GM12878 (cell line): Measurements from ENCODE around the gene BUB3. TPM values are rescaled to one million over a fixed set of nuclear protein-coding genes. Genes with fewer than 3 reads are reported as not detected.

Experiments used
- ATAC-seq: fragments of 200-7000 bp; cut with Tn5 transposase; 3 replicates; pipeline ENCODE4 v1.9.1; 2020; ENCODE audit warnings: mild to moderate bottlenecking, moderate library complexity
- BruUV-seq: library from RNA; stranded (reverse); fragments of 400-500 nt; replicated peaks from 2 replicates; lab custom pipeline; 2021; lab: Mats Ljungman, UMichigan
- CTCF ChIA-PET: fragments of 300-600 bp; sonication (Branson Sonifier 250); formaldehyde crosslinking; extraction: SDS; loops from one replicate; lab custom pipeline; 2021; ENCODE audit warnings: inconsistent platforms; lab: Yijun Ruan, JAX
- POLR2A ChIA-PET: fragments of 350-600 bp; formaldehyde crosslinking; extraction: SDS; loops from one replicate; lab custom pipeline; 2021; ENCODE audit warnings: inconsistent platforms; lab: Charles Lee
- RAD21 ChIA-PET: fragments of 300-600 bp; sonication (Branson Sonifier 250); formaldehyde crosslinking; loops from one replicate; lab custom pipeline; 2023; ENCODE audit warnings: antibody characterized with exemption; ENCODE audit not compliant: unreplicated experiment; lab: Charles Lee
- SMC1A ChIA-PET: fragments of 300-600 bp; sonication (Branson Sonifier 250); formaldehyde crosslinking; loops from one replicate; lab custom pipeline; 2023; ENCODE audit not compliant: unreplicated experiment, uncharacterized antibody; lab: Charles Lee
- DNase-seq: peaks from one replicate; pipeline ENCODE4 v3.0.0-alpha.2; 2011; ENCODE audit warnings: low read depth, low spot score
- FAIRE-seq: peaks from 3 replicates; lab custom pipeline; 2011; peaks lifted over from hg19 to GRCh38; lab: Jason Lieb, UNC
- H2AFZ ChIP-seq: 2 replicates; pipeline ENCODE4 v1.6.0; 2011; ENCODE audit warnings: low read depth, low read length, control low read depth; ENCODE audit not compliant: control insufficient read depth
- H3K27ac ChIP-seq: 2 replicates; pipeline ENCODE4 v1.5.1; 2011; ENCODE audit warnings: control low read depth; ENCODE audit not compliant: control insufficient read depth, insufficient read depth
- H3K27me3 ChIP-seq, 2 experiments: replicated peaks in 1 of 2; 2 replicates each; pipeline versions ENCODE4 v1.6.0 to v1.6.1; 2011; ENCODE audit warnings: low read length in 1 of 2; ENCODE audit not compliant: control insufficient read depth in 2 of 2, insufficient read depth in 2 of 2
- H3K36me3 ChIP-seq, 2 experiments: 2 replicates each; pipeline ENCODE4 v1.5.1; 2011; ENCODE audit warnings: low read length in 1 of 2; ENCODE audit not compliant: control insufficient read depth in 2 of 2, insufficient read depth in 2 of 2
- H3K4me1 ChIP-seq: 2 replicates; pipeline ENCODE4 v1.6.1; 2011; ENCODE audit warnings: mild to moderate bottlenecking, low read length, moderate library complexity, mixed read lengths; ENCODE audit not compliant: control insufficient read depth, insufficient read depth
- H3K4me2 ChIP-seq: 2 replicates; pipeline ENCODE4 v1.6.0; 2011; ENCODE audit warnings: control low read depth; ENCODE audit not compliant: control insufficient read depth, insufficient read depth
- H3K4me3 ChIP-seq: fragments of 200-600 bp; sonication (generic); 2 replicates; pipeline ENCODE4 v1.5.1; 2016
- H3K79me2 ChIP-seq: 2 replicates; pipeline ENCODE4 v1.6.0; 2011; ENCODE audit warnings: low read length; ENCODE audit not compliant: control insufficient read depth, insufficient read depth
- H3K9ac ChIP-seq: 2 replicates; pipeline ENCODE4 v1.8.0; 2011; ENCODE audit warnings: low read length, control low read depth, mixed read lengths; ENCODE audit not compliant: control insufficient read depth, insufficient read depth
- H3K9me3 ChIP-seq: replicated peaks from 3 replicates; pipeline ENCODE4 v1.5.1; 2011; ENCODE audit warnings: mild to moderate bottlenecking, low read length; ENCODE audit not compliant: control insufficient read depth, insufficient read depth
- H4K20me1 ChIP-seq: 2 replicates; pipeline ENCODE4 v1.6.0; 2011; ENCODE audit not compliant: control insufficient read depth, insufficient read depth
- EED ChIP-seq: sonication (generic); IDR thresholded peaks from 2 replicates; pipeline ENCODE4 v1.6.1; 2016; ENCODE audit warnings: antibody characterized with exemption, low read depth
- EP300 ChIP-seq, 2 experiments: fragments of 150-350 bp in 1 of 2; IDR thresholded peaks; 2 replicates each; pipeline ENCODE4 v1.6.1; 2011 to 2012; ENCODE audit warnings: low read depth in 2 of 2, low read length in 2 of 2, borderline replicate concordance in 1 of 2, improper control_type of control experiment in 1 of 2, inconsistent platforms in 1 of 2; ENCODE audit not compliant: control insufficient read depth in 1 of 2
- IKZF2 ChIP-seq, 2 experiments: fragments of 450-650 bp; IDR thresholded peaks; 2 replicates each; pipeline ENCODE4 v1.6.1; 2017; ENCODE audit warnings: mild to moderate bottlenecking in 2 of 2, moderate library complexity in 2 of 2
- SRF ChIP-seq, 2 experiments: IDR thresholded peaks; 2 replicates each; pipeline ENCODE4 v1.6.1; 2011; ENCODE audit warnings: low read depth in 2 of 2, low read length in 2 of 2, mild to moderate bottlenecking in 1 of 2, moderate library complexity in 1 of 2
- TAF1 ChIP-seq: IDR thresholded peaks from 2 replicates; pipeline ENCODE4 v1.6.1; 2011; ENCODE audit warnings: mild to moderate bottlenecking, low read depth, low read length, borderline replicate concordance
- TBL1XR1 ChIP-seq: IDR thresholded peaks from 2 replicates; pipeline ENCODE4 v1.6.1; 2012; ENCODE audit warnings: low read depth, low read length, improper control_type of control experiment
- WRNIP1 ChIP-seq: IDR thresholded peaks from 2 replicates; pipeline ENCODE4 v1.6.1; 2011; ENCODE audit warnings: low read depth, low read length, improper control_type of control experiment, borderline replicate concordance
- ZNF274 ChIP-seq: IDR thresholded peaks from one replicate; pipeline ENCODE4 v1.8.0; 2011; ENCODE audit not compliant: insufficient read length, insufficient read depth
- WGBS: methylation state at CpG from one replicate; pipeline ENCODE4 v1.1.6; 2016; ENCODE audit warnings: low lambda C conversion rate; ENCODE audit not compliant: insufficient replicate concordance, insufficient coverage; ENCODE audit errors: missing lambda C conversion rate; 5-methylcytosine and 5-hydroxymethylcytosine counted together
- in situ Hi-C: fragments of 300-500 bp; cut with MboI; formaldehyde crosslinking; loops from 9 replicates; pipeline ENCODE4 v1.14.3; 2018; ENCODE audit warnings: mixed read lengths
- intact Hi-C: fragments of 100-400 bp; cut with micrococcal nuclease; formaldehyde crosslinking; loops from one replicate; pipeline ENCODE4 v1.14.2; 2022; ENCODE audit not compliant: unreplicated experiment
- polyA plus RNA-seq, 11 experiments: library from polyadenylated mRNA; depleted of rRNA in 4 of 11; unstranded in 6 of 11; stranded (reverse) in 5 of 11; fragments of >200 nt; fragmentation: Nextera tagmentation in 4 of 11; fragmentation: Illumina TruSeq in 1 of 11; extraction: Ambion mirVana in 4 of 11; extraction: Trizol in 1 of 11; gene quantifications; 1 replicate in 1 of 11; 2 replicates in 10 of 11; pipeline versions ENCODE4 v1.2.1 to v1.2.3, GENCODE V29; 2011 to 2016; ENCODE audit warnings: inconsistent platforms in 2 of 11, missing spikeins in 2 of 11, low read depth in 1 of 11
- total RNA-seq, 4 experiments: library from RNA; depleted of rRNA in 3 of 4; stranded (reverse); fragments of >200 nt in 3 of 4; fragmentation: Illumina TruSeq in 1 of 4; extraction: Trizol in 1 of 4; gene quantifications; 2 replicates each; pipeline versions ENCODE4 v1.2.1 to v1.2.3, GENCODE V29; 2013 to 2021
- TF ChIP-seq, protein P1 (sequence below): fragments of 450-650 bp; formaldehyde crosslinking; IDR thresholded peaks from 2 replicates; pipeline ENCODE4 v1.4.0; 2020; ENCODE audit warnings: mild to moderate bottlenecking, moderate library complexity
- TF ChIP-seq, protein P2 (sequence below): IDR thresholded peaks from 2 replicates; pipeline ENCODE4 v1.6.1; 2012; ENCODE audit warnings: improper control_type of control experiment, low read depth, low read length; ENCODE audit not compliant: insufficient replicate concordance

Gene BUB3
- total and polyA plus RNA-seq, 10 of the 15 experiments (the other 5 are each of a cell fraction or from before 2014, with no cell fraction given) = 260 to 1,126 (median 441) TPM

DNA sequence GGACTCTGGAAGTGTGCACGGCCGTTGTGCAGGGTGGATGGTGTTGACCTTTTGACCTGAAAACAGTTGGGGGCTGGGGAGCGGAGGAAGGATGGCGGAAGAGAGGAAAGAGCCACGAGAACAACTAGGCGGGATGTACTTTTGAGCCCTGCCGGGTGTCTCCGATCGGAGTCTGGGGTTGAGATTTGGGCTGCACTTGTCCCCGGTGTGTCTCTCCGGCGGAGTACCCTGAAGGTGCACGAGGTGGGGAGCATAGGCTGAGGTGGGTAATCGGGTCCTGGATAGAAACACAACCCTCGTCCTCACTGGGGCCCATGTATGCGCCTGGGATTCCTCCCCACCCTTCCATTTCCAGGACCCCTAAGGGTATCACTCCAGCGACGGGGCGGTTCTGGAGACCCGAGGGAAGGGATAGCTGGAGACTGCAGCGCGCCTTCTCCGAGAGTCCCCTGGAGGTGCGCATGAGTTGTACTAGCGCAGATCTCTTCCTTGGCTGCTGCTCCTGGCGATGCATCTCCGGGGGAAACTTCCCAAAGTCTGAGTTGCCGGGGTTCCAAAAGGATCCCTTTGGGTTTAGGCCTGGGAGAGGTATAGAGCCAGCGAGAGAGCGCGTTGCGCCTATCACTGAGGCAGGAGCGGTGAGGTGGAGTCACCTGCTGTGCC, 10.9 kb upstream of the BUB3 start (continued):
- no peak for TF ChIP-seq EP300 (IDR thresholded peaks at IDR 0.05; ENCODE audit: borderline replicate concordance in 1 of 2, control insufficient read depth in 1 of 2, low read depth in 2 of 2, low read length in 2 of 2)
- TF ChIP-seq, protein P1, sequence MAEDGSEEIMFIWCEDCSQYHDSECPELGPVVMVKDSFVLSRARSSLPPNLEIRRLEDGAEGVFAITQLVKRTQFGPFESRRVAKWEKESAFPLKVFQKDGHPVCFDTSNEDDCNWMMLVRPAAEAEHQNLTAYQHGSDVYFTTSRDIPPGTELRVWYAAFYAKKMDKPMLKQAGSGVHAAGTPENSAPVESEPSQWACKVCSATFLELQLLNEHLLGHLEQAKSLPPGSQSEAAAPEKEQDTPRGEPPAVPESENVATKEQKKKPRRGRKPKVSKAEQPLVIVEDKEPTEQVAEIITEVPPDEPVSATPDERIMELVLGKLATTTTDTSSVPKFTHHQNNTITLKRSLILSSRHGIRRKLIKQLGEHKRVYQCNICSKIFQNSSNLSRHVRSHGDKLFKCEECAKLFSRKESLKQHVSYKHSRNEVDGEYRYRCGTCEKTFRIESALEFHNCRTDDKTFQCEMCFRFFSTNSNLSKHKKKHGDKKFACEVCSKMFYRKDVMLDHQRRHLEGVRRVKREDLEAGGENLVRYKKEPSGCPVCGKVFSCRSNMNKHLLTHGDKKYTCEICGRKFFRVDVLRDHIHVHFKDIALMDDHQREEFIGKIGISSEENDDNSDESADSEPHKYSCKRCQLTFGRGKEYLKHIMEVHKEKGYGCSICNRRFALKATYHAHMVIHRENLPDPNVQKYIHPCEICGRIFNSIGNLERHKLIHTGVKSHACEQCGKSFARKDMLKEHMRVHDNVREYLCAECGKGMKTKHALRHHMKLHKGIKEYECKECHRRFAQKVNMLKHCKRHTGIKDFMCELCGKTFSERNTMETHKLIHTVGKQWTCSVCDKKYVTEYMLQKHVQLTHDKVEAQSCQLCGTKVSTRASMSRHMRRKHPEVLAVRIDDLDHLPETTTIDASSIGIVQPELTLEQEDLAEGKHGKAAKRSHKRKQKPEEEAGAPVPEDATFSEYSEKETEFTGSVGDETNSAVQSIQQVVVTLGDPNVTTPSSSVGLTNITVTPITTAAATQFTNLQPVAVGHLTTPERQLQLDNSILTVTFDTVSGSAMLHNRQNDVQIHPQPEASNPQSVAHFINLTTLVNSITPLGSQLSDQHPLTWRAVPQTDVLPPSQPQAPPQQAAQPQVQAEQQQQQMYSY (CRISPR knock-in tag) = no peak
- TF ChIP-seq TAF1 = no peak
- TF ChIP-seq IKZF2 (IDR thresholded peaks at IDR 0.05) = no peak
- no peak for TF ChIP-seq ZNF274

DNA sequence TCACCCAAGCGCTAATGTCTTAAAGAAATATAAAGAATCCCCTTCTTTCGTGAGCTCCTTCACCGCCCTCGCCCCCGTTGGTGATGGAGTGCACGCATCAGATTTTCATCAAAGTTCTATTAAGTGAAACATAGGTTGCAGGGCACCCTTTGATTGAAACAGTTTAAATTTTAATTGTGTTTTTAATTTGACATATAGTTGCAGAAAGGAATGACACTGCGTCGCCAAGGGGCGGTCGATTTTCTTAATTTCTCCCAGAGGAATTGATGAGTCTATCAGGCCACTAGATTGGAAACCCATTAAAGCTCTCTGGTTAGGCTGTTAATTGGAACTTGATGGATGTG, 10.4 kb upstream of the BUB3 start:
- ChIA-PET CTCF (interaction anchor here (1.0 kb wide), 1 partner anchor 10 kb away, joined by 3 read pairs; no protein-coding TSS in a partner anchor), RAD21 (no interaction called here), POLR2A (no interaction called here), SMC1A (no interaction called here)
- H3K9ac ChIP-seq = no peak overlapping the region
- FAIRE-seq (no peak), ATAC-seq (no peak), DNase-seq (no peak)
- no peaks in the 10 kb centered on the region for H4K20me1 ChIP-seq
- H3K9me3 ChIP-seq = peaks cover 1% of the 10 kb centered on the region; the same call in 2 of the 3 replicates
- BruUV-seq = no TSS peak
- peaks cover 38 to 40% of the 10 kb centered on the region in 2 experiments for H3K27me3 ChIP-seq
- 55% methylated on average over 10 of the region's 10 CpGs for WGBS
- peaks cover 4% of the 10 kb centered on the region; the same call in 1 of the 2 replicates for H3K4me1 ChIP-seq
- no peak overlapping the region for H2AFZ ChIP-seq
- in situ Hi-C loops (no loop called here), intact Hi-C loops (no loop called here)
- H3K27ac ChIP-seq = no peak overlapping the region
- peaks cover 15% of the 10 kb centered on the region for H3K79me2 ChIP-seq
- no peak overlapping the region for H3K4me2 ChIP-seq
- no peak overlapping the region for H3K4me3 ChIP-seq
- H3K36me3 ChIP-seq = no peaks in the 10 kb centered on the region
- TF ChIP-seq, protein P2, sequence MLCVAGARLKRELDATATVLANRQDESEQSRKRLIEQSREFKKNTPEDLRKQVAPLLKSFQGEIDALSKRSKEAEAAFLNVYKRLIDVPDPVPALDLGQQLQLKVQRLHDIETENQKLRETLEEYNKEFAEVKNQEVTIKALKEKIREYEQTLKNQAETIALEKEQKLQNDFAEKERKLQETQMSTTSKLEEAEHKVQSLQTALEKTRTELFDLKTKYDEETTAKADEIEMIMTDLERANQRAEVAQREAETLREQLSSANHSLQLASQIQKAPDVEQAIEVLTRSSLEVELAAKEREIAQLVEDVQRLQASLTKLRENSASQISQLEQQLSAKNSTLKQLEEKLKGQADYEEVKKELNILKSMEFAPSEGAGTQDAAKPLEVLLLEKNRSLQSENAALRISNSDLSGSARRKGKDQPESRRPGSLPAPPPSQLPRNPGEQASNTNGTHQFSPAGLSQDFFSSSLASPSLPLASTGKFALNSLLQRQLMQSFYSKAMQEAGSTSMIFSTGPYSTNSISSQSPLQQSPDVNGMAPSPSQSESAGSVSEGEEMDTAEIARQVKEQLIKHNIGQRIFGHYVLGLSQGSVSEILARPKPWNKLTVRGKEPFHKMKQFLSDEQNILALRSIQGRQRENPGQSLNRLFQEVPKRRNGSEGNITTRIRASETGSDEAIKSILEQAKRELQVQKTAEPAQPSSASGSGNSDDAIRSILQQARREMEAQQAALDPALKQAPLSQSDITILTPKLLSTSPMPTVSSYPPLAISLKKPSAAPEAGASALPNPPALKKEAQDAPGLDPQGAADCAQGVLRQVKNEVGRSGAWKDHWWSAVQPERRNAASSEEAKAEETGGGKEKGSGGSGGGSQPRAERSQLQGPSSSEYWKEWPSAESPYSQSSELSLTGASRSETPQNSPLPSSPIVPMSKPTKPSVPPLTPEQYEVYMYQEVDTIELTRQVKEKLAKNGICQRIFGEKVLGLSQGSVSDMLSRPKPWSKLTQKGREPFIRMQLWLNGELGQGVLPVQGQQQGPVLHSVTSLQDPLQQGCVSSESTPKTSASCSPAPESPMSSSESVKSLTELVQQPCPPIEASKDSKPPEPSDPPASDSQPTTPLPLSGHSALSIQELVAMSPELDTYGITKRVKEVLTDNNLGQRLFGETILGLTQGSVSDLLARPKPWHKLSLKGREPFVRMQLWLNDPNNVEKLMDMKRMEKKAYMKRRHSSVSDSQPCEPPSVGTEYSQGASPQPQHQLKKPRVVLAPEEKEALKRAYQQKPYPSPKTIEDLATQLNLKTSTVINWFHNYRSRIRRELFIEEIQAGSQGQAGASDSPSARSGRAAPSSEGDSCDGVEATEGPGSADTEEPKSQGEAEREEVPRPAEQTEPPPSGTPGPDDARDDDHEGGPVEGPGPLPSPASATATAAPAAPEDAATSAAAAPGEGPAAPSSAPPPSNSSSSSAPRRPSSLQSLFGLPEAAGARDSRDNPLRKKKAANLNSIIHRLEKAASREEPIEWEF = no peak
- TF ChIP-seq WRNIP1 = no peak
- TF ChIP-seq TBL1XR1 = no peak
- TF ChIP-seq EED = no peak
- TF ChIP-seq SRF (IDR thresholded peaks at IDR 0.05; ENCODE audit: low read depth in 2 of 2, low read length in 2 of 2) = no peak
